GM23338 (cell line): Measurements from ENCODE around the gene TMPRSS11F. TPM values are rescaled to one million over a fixed set of nuclear protein-coding genes. Genes with fewer than 3 reads are reported as not detected.

ENCODE experiments used
- ATAC-seq: fragments of 200-7000 bp; cut with Tn5 transposase; 3 replicates; pipeline ENCODE4 v1.9.1; 2020
- DNase-seq: peaks from one replicate; pipeline ENCODE4 v3.0.0-alpha.2; 2015; ENCODE audit warnings: low spot score
- H2AFZ ChIP-seq: fragments of 200-600 bp; sonication (generic); 2 replicates; pipeline ENCODE4 v1.8.0; 2016; ENCODE audit warnings: antibody characterized with exemption, mild to moderate bottlenecking, moderate library complexity
- H3F3A ChIP-seq: fragments of 200-600 bp; sonication (generic); replicated peaks from 2 replicates; pipeline ENCODE4 v1.8.0; 2017; ENCODE audit warnings: antibody characterized with exemption, mixed run types, low read depth
- H3K27ac ChIP-seq: fragments of 200-600 bp; sonication (generic); 2 replicates; pipeline ENCODE4 v1.6.1; 2016; ENCODE audit warnings: low read depth
- H3K27me3 ChIP-seq: fragments of 200-600 bp; sonication (generic); 2 replicates; pipeline ENCODE4 v1.8.0; 2016; ENCODE audit warnings: mild to moderate bottlenecking, mixed run types, moderate library complexity; ENCODE audit not compliant: insufficient read depth
- H3K36me3 ChIP-seq: fragments of 200-600 bp; sonication (generic); 2 replicates; pipeline ENCODE4 v1.8.0; 2016; ENCODE audit warnings: mild to moderate bottlenecking; ENCODE audit not compliant: insufficient read depth
- H3K4me1 ChIP-seq: fragments of 200-600 bp; sonication (generic); 2 replicates; pipeline ENCODE4 v1.8.0; 2016; ENCODE audit warnings: mild to moderate bottlenecking, moderate library complexity; ENCODE audit not compliant: insufficient read depth
- H3K4me2 ChIP-seq: fragments of 200-600 bp; sonication (generic); 2 replicates; pipeline ENCODE4 v1.7.1; 2017; ENCODE audit warnings: mixed run types
- H3K4me3 ChIP-seq: fragments of 200-600 bp; sonication (generic); 2 replicates; pipeline ENCODE4 v1.6.1; 2016; ENCODE audit warnings: mixed run types
- H3K79me2 ChIP-seq: fragments of 200-600 bp; sonication (generic); replicated peaks from 2 replicates; pipeline ENCODE4 v1.8.0; 2017; ENCODE audit warnings: mild to moderate bottlenecking; ENCODE audit not compliant: insufficient read depth
- H3K9me2 ChIP-seq: fragments of 200-600 bp; sonication (generic); 2 replicates; pipeline ENCODE4 v1.8.0; 2017; ENCODE audit not compliant: insufficient read depth
- H4K20me1 ChIP-seq: fragments of 200-600 bp; sonication (generic); replicated peaks from 2 replicates; pipeline ENCODE4 v1.8.0; 2017; ENCODE audit warnings: mild to moderate bottlenecking; ENCODE audit not compliant: insufficient read depth
- H3K27ac Mint-ChIP-seq: 2 replicates; pipeline ENCODE4 v1.8.0; 2020; ENCODE audit warnings: inconsistent platforms, mild to moderate bottlenecking, moderate library complexity, mixed read lengths
- H3K27me3 Mint-ChIP-seq: 3 replicates; pipeline ENCODE4 v1.8.0; 2022; ENCODE audit warnings: low read depth, mild to moderate bottlenecking, moderate library complexity, mixed read lengths, inconsistent platforms; ENCODE audit not compliant: insufficient read depth, poor library complexity
- H3K36me3 Mint-ChIP-seq: 3 replicates; pipeline ENCODE4 v1.8.0; 2021; ENCODE audit warnings: low read depth, mild to moderate bottlenecking, inconsistent platforms, moderate library complexity, mixed read lengths
- H3K4me1 Mint-ChIP-seq: 3 replicates; pipeline ENCODE4 v1.8.0; 2020; ENCODE audit warnings: mild to moderate bottlenecking, inconsistent platforms, mixed read lengths
- H3K4me3 Mint-ChIP-seq: 3 replicates; pipeline ENCODE4 v1.8.0; 2021; ENCODE audit warnings: moderate library complexity, mild to moderate bottlenecking, inconsistent platforms, mixed read lengths
- H3K9me3 Mint-ChIP-seq: 3 replicates; pipeline ENCODE4 v1.8.0; 2020; ENCODE audit warnings: moderate library complexity, mild to moderate bottlenecking, inconsistent platforms, mixed read lengths
- POLR2AphosphoS5 ChIP-seq: IDR thresholded peaks from 2 replicates; pipeline ENCODE4 v1.6.1; 2016; ENCODE audit warnings: antibody characterized with exemption, low read depth
- REST ChIP-seq: IDR thresholded peaks from one replicate; pipeline ENCODE4 v1.6.1; 2018; ENCODE audit warnings: antibody characterized with exemption; ENCODE audit not compliant: unreplicated experiment
- ZNF331 ChIP-seq: fragments of 250-450 bp; sonication (Bioruptor Pico); IDR thresholded peaks from 2 replicates; pipeline ENCODE4 v1.5.0; 2020; ENCODE audit warnings: low read depth, mild to moderate bottlenecking, moderate library complexity
- polyA plus RNA-seq: library from polyadenylated mRNA; unstranded; fragments of >200 nt; fragmentation: Nextera tagmentation; extraction: Ambion mirVana; gene quantifications from 2 replicates; pipeline ENCODE4 v1.2.1, GENCODE V29; 2016
- total RNA-seq: library from RNA; depleted of rRNA; stranded (reverse); fragments of >200 nt; shearing (Covaris generic); gene quantifications from 2 replicates; pipeline ENCODE4 v1.2.3, GENCODE V29; 2014
- TF ChIP-seq, protein P1 (sequence below): fragments of 250-450 bp; sonication (Bioruptor Pico); IDR thresholded peaks from 2 replicates; pipeline ENCODE4 v1.5.0; 2020; ENCODE audit warnings: mild to moderate bottlenecking, moderate library complexity

Gene TMPRSS11F
- total and polyA plus RNA-seq, 2 experiments from 2014 or later, result not detected

DNA sequence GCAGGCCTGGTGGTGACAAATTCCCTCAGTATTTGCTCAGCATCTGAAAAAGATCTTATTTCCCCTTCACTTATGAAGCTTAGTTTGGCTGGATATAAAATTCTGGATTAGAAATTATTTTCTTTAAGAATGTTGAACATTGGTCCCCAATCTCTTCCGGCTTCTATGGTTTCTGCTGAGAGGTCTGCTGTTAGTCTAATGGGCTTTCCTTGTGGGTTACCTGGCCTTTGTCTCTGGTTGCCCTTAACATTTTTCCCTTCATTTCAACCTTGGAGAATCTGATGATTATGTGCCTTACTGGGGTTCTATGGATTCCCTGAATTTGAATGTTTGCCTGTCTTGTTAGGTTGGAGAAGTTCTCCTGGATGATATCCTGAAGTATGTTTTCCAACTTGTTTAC, 17.4 kb upstream of the TMPRSS11F start:
- DNase-seq (no peak), ATAC-seq (no peak)
- H3K4me1 Mint-ChIP-seq, result no peaks in the 10 kb centered on the region; the same call in 2 of the 3 replicates
- H3K9me2 ChIP-seq, result peaks cover 6% of the 10 kb centered on the region
- no peak overlapping the region for H3K4me3 Mint-ChIP-seq
- H3K36me3 Mint-ChIP-seq, result 0 out of 3 replicates have a peak, but pooled peaks cover 3% of the 10 kb centered on the region
- H3K27ac Mint-ChIP-seq, result no peak overlapping the region
- no peaks in the 10 kb centered on the region for H3K36me3 ChIP-seq
- H3K27me3 ChIP-seq, result no peaks in the 10 kb centered on the region
- H3F3A ChIP-seq, result no peaks in the 10 kb centered on the region
- no peak overlapping the region for H2AFZ ChIP-seq
- H3K79me2 ChIP-seq, result no peaks in the 10 kb centered on the region
- peaks cover 12% of the 10 kb centered on the region for H3K9me3 Mint-ChIP-seq
- H3K4me3 ChIP-seq, result no peak overlapping the region
- no peak overlapping the region for H3K4me2 ChIP-seq
- H3K27me3 Mint-ChIP-seq, result peaks cover 2% of the 10 kb centered on the region
- no peak for TF ChIP-seq POLR2AphosphoS5
- no peak for TF ChIP-seq ZNF331 (CRISPR knock-in tag)
- TF ChIP-seq, protein P1, sequence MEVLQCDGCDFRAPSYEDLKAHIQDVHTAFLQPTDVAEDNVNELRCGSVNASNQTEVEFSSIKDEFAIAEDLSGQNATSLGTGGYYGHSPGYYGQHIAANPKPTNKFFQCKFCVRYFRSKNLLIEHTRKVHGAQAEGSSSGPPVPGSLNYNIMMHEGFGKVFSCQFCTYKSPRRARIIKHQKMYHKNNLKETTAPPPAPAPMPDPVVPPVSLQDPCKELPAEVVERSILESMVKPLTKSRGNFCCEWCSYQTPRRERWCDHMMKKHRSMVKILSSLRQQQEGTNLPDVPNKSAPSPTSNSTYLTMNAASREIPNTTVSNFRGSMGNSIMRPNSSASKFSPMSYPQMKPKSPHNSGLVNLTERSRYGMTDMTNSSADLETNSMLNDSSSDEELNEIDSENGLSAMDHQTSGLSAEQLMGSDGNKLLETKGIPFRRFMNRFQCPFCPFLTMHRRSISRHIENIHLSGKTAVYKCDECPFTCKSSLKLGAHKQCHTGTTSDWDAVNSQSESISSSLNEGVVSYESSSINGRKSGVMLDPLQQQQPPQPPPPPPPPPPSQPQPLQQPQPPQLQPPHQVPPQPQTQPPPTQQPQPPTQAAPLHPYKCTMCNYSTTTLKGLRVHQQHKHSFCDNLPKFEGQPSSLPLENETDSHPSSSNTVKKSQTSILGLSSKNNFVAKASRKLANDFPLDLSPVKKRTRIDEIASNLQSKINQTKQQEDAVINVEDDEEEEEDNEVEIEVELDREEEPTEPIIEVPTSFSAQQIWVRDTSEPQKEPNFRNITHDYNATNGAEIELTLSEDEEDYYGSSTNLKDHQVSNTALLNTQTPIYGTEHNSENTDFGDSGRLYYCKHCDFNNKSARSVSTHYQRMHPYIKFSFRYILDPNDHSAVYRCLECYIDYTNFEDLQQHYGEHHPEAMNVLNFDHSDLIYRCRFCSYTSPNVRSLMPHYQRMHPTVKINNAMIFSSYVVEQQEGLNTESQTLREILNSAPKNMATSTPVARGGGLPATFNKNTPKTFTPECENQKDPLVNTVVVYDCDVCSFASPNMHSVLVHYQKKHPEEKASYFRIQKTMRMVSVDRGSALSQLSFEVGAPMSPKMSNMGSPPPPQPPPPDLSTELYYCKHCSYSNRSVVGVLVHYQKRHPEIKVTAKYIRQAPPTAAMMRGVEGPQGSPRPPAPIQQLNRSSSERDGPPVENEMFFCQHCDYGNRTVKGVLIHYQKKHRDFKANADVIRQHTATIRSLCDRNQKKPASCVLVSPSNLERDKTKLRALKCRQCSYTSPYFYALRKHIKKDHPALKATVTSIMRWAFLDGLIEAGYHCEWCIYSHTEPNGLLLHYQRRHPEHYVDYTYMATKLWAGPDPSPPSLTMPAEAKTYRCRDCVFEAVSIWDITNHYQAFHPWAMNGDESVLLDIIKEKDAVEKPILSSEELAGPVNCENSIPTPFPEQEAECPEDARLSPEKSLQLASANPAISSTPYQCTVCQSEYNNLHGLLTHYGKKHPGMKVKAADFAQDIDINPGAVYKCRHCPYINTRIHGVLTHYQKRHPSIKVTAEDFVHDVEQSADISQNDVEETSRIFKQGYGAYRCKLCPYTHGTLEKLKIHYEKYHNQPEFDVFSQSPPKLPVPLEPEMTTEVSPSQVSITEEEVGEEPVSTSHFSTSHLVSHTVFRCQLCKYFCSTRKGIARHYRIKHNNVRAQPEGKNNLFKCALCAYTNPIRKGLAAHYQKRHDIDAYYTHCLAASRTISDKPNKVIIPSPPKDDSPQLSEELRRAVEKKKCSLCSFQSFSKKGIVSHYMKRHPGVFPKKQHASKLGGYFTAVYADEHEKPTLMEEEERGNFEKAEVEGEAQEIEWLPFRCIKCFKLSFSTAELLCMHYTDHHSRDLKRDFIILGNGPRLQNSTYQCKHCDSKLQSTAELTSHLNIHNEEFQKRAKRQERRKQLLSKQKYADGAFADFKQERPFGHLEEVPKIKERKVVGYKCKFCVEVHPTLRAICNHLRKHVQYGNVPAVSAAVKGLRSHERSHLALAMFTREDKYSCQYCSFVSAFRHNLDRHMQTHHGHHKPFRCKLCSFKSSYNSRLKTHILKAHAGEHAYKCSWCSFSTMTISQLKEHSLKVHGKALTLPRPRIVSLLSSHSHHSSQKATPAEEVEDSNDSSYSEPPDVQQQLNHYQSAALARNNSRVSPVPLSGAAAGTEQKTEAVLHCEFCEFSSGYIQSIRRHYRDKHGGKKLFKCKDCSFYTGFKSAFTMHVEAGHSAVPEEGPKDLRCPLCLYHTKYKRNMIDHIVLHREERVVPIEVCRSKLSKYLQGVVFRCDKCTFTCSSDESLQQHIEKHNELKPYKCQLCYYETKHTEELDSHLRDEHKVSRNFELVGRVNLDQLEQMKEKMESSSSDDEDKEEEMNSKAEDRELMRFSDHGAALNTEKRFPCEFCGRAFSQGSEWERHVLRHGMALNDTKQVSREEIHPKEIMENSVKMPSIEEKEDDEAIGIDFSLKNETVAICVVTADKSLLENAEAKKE (CRISPR knock-in tag), result no peak
- no peak for TF ChIP-seq REST
- H4K20me1 ChIP-seq, result no peaks in the 10 kb centered on the region
- H3K4me1 ChIP-seq, result peaks cover 3% of the 10 kb centered on the region; the same call in 1 of the 2 replicates
- no peak overlapping the region for H3K27ac ChIP-seq
